ENCODE results near the gene GTF2E1.

The GTF2E1 gene

GRCh38 chr3:120816728-120817127 lies 74.2 kb downstream of the GTF2E1 start:
- DNase-seq (ENCODE audit: insufficient read length, low spot score) (no peak), FAIRE-seq (no peak)
- TF ChIP-seq TAF1 (IDR thresholded peaks at IDR 0.05; ENCODE audit: low read depth, low read length) (no peak), POLR2AphosphoS5 (IDR thresholded peaks at IDR 0.05; ENCODE audit: low read depth, low read length) (no peak), POLR2A (IDR thresholded peaks at IDR 0.05; ENCODE audit: low read depth, low read length) (no peak), POU2F2 (IDR thresholded peaks at IDR 0.05; ENCODE audit: low read depth, low read length) (no peak), SPI1 (IDR thresholded peaks at IDR 0.05; ENCODE audit: low read depth, low read length) (no peak), PAX5 (IDR thresholded peaks at IDR 0.05; ENCODE audit: insufficient read depth, low read length, severe bottlenecking) (no peak)

- no peak for DNase-seq (ENCODE audit: insufficient read length, low spot score)
- FAIRE-seq, result no peak
- TF ChIP-seq POU2F2 (IDR thresholded peaks at IDR 0.05; ENCODE audit: low read depth, low read length), result no peak
- no peak for TF ChIP-seq POLR2A (IDR thresholded peaks at IDR 0.05; ENCODE audit: low read depth, low read length)
- no peak for TF ChIP-seq SPI1 (IDR thresholded peaks at IDR 0.05; ENCODE audit: low read depth, low read length)
- TF ChIP-seq POLR2AphosphoS5 (IDR thresholded peaks at IDR 0.05; ENCODE audit: low read depth, low read length), result no peak
- TF ChIP-seq TAF1 (IDR thresholded peaks at IDR 0.05; ENCODE audit: low read depth, low read length), result no peak
- TF ChIP-seq PAX5 (IDR thresholded peaks at IDR 0.05; ENCODE audit: insufficient read depth, low read length, severe bottlenecking), result no peak
Observed at GRCh38 chr3:120820748-120821147, 78.2 kb downstream of the GTF2E1 start.

DNA sequence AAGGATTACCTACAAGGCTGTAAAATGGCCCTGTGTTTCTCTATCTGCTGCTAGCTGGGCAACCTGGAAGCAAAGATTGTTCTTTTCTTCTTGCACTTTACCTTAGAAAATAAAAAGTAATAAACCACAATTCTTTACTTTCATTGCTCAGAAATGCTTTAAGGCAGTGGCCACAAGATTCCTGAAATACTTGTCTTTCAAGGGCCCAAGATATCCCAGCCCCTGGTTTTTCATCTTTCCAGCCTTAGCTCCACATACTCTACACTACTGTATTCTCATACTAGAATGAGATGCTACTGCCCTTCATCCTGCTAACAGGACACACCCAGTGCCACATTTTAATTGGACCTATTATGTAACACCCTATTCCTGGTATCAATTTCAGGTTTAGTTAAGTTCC lies 78.9 kb downstream of the GTF2E1 start:
- TF ChIP-seq POLR2AphosphoS5 (IDR thresholded peaks at IDR 0.05; ENCODE audit: low read depth, low read length), result no peak
- no peak for TF ChIP-seq POLR2A (IDR thresholded peaks at IDR 0.05; ENCODE audit: low read depth, low read length)
- no peak for TF ChIP-seq TAF1 (IDR thresholded peaks at IDR 0.05; ENCODE audit: low read depth, low read length)
- no peak for TF ChIP-seq PAX5 (IDR thresholded peaks at IDR 0.05; ENCODE audit: insufficient read depth, low read length, severe bottlenecking)
- TF ChIP-seq POU2F2 (IDR thresholded peaks at IDR 0.05; ENCODE audit: low read depth, low read length), result no peak
- TF ChIP-seq SPI1 (IDR thresholded peaks at IDR 0.05; ENCODE audit: low read depth, low read length), result no peak
- FAIRE-seq (no peak), DNase-seq (ENCODE audit: insufficient read length, low spot score) (no peak)

- DNase-seq (ENCODE audit: insufficient read length, low spot score) (no peak), FAIRE-seq (no peak)
- TF ChIP-seq SPI1 (IDR thresholded peaks at IDR 0.05; ENCODE audit: low read depth, low read length) (no peak), POLR2AphosphoS5 (IDR thresholded peaks at IDR 0.05; ENCODE audit: low read depth, low read length) (no peak), POLR2A (IDR thresholded peaks at IDR 0.05; ENCODE audit: low read depth, low read length) (no peak), PAX5 (IDR thresholded peaks at IDR 0.05; ENCODE audit: insufficient read depth, low read length, severe bottlenecking) (no peak), TAF1 (IDR thresholded peaks at IDR 0.05; ENCODE audit: low read depth, low read length) (no peak), POU2F2 (IDR thresholded peaks at IDR 0.05; ENCODE audit: low read depth, low read length) (no peak)
Observed at GRCh38 chr3:120823156-120823555, 80.6 kb downstream of the GTF2E1 start.

- DNase-seq (ENCODE audit: insufficient read length, low spot score), result no peak
- TF ChIP-seq PAX5 (IDR thresholded peaks at IDR 0.05; ENCODE audit: insufficient read depth, low read length, severe bottlenecking) (no peak), POLR2A (IDR thresholded peaks at IDR 0.05; ENCODE audit: low read depth, low read length) (no peak), SPI1 (IDR thresholded peaks at IDR 0.05; ENCODE audit: low read depth, low read length) (no peak), TAF1 (IDR thresholded peaks at IDR 0.05; ENCODE audit: low read depth, low read length) (no peak), POU2F2 (IDR thresholded peaks at IDR 0.05; ENCODE audit: low read depth, low read length) (no peak), POLR2AphosphoS5 (IDR thresholded peaks at IDR 0.05; ENCODE audit: low read depth, low read length) (no peak)
- FAIRE-seq, result no peak
Observed at GRCh38 chr3:120824613-120825012, 82.1 kb downstream of the GTF2E1 start.

GRCh38 chr3:120828796-120829195 lies 86.3 kb downstream of the GTF2E1 start:
- no peak for DNase-seq (ENCODE audit: insufficient read length, low spot score)
- FAIRE-seq, result no peak
- TF ChIP-seq PAX5 (IDR thresholded peaks at IDR 0.05; ENCODE audit: insufficient read depth, low read length, severe bottlenecking) (no peak), POU2F2 (IDR thresholded peaks at IDR 0.05; ENCODE audit: low read depth, low read length) (no peak), TAF1 (IDR thresholded peaks at IDR 0.05; ENCODE audit: low read depth, low read length) (no peak), SPI1 (IDR thresholded peaks at IDR 0.05; ENCODE audit: low read depth, low read length) (no peak), POLR2AphosphoS5 (IDR thresholded peaks at IDR 0.05; ENCODE audit: low read depth, low read length) (no peak), POLR2A (IDR thresholded peaks at IDR 0.05; ENCODE audit: low read depth, low read length) (no peak)

DNA sequence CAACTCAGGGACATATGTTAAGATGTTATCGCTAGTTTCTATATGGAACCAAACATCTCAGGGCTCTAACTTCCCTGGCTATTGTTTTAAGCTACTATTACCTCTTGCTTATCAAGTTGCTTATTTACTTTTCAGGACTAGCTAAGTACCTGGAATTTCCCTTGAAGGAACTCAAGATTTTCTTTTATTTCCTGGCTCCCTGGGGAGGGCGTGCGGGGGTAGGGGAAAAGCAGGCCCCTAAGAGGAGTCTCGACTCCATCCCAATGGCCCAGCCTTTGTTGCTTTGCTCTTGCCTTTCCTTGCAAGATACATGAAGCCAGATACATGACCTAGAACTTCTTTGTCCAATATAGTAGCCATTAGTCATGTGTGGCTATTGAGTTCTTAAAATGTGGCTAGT lies 88.5 kb downstream of the GTF2E1 start:
- DNase-seq (ENCODE audit: insufficient read length, low spot score) (no peak), FAIRE-seq (no peak)
- no peak for TF ChIP-seq POLR2A (IDR thresholded peaks at IDR 0.05; ENCODE audit: low read depth, low read length)
- no peak for TF ChIP-seq POU2F2 (IDR thresholded peaks at IDR 0.05; ENCODE audit: low read depth, low read length)
- TF ChIP-seq SPI1 (IDR thresholded peaks at IDR 0.05; ENCODE audit: low read depth, low read length), result no peak
- TF ChIP-seq PAX5 (IDR thresholded peaks at IDR 0.05; ENCODE audit: insufficient read depth, low read length, severe bottlenecking), result no peak
- TF ChIP-seq POLR2AphosphoS5 (IDR thresholded peaks at IDR 0.05; ENCODE audit: low read depth, low read length), result no peak
- TF ChIP-seq TAF1 (IDR thresholded peaks at IDR 0.05; ENCODE audit: low read depth, low read length), result no peak
